ENCODE data around the gene CABP5.

DNA sequence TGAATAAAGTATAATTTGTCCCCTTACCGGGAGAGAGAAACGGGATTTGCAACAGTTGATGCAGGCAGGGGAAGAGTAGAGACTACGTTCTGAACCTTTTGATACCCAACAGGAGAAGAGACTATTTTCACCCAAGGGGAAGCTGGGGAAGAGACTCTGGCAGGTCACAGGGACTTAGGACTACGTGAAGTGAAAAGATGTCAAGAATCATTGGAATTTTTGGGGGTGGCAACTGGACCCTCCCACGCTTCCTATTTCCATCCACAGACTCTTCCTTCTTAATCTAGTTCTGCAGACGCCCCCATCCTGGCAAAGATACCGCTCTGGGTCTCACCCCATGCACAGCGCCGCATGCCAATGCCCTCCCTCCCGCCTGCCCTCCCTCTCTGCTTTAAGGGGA lies 13.8 kb downstream of the CABP5 start:
- TF ChIP-seq, protein P1, sequence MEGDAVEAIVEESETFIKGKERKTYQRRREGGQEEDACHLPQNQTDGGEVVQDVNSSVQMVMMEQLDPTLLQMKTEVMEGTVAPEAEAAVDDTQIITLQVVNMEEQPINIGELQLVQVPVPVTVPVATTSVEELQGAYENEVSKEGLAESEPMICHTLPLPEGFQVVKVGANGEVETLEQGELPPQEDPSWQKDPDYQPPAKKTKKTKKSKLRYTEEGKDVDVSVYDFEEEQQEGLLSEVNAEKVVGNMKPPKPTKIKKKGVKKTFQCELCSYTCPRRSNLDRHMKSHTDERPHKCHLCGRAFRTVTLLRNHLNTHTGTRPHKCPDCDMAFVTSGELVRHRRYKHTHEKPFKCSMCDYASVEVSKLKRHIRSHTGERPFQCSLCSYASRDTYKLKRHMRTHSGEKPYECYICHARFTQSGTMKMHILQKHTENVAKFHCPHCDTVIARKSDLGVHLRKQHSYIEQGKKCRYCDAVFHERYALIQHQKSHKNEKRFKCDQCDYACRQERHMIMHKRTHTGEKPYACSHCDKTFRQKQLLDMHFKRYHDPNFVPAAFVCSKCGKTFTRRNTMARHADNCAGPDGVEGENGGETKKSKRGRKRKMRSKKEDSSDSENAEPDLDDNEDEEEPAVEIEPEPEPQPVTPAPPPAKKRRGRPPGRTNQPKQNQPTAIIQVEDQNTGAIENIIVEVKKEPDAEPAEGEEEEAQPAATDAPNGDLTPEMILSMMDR (optimal IDR thresholded peaks at IDR 0.05 in 1 of 3, IDR thresholded peaks at IDR 0.05 in 1 of 3, conservative IDR thresholded peaks at IDR 0.05 in 1 of 3; ENCODE audit: extremely low read depth in 1 of 3, insufficient read depth in 2 of 3, low read length in 3 of 3), result no peak
- no peak for TF ChIP-seq EZH2 (IDR thresholded peaks at IDR 0.05; ENCODE audit: low read length)

All from keratinocyte (primary cell).